HepG2 (cell line): ENCODE measurements around the gene TRIM28. TPM values are rescaled to one million over a fixed set of nuclear protein-coding genes. Genes with fewer than 3 reads are reported as not detected.

Source experiments
- ATAC-seq: fragments of 200-7000 bp; cut with Tn5 transposase; 3 replicates; pipeline ENCODE4 v1.9.1; 2020; ENCODE audit warnings: mild to moderate bottlenecking, moderate library complexity
- Bru-seq: library from RNA; stranded (reverse); fragments of 400-500 nt; gene quantifications from one replicate; lab custom pipeline; 2021; lab: Mats Ljungman, UMichigan
- BruChase-seq, 2 experiments: library from RNA; stranded (reverse); fragments of 400-500 nt; gene quantifications; one replicate each; lab custom pipeline; 2021; lab: Mats Ljungman, UMichigan
- BruUV-seq: library from RNA; stranded (reverse); fragments of 400-500 nt; replicated peaks from 2 replicates; lab custom pipeline; 2021; lab: Mats Ljungman, UMichigan
- CTCF ChIA-PET: fragments of 300-600 bp; formaldehyde crosslinking; extraction: SDS; loops from one replicate; lab custom pipeline; 2021; ENCODE audit warnings: low total read pairs, inconsistent platforms, low intra/inter-chr PET ratio; lab: Yijun Ruan, JAX
- POLR2A ChIA-PET: fragments of 350-600 bp; sonication (Branson Sonifier 250); formaldehyde crosslinking; loops from one replicate; lab custom pipeline; 2020; ENCODE audit warnings: antibody characterized with exemption, inconsistent platforms; lab: Yijun Ruan, JAX
- DNase-seq: peaks from one replicate; pipeline ENCODE4 v3.0.0-alpha.2; 2015; ENCODE audit warnings: low spot score
- FAIRE-seq: peaks from 3 replicates; lab custom pipeline; 2011; peaks lifted over from hg19 to GRCh38; lab: Jason Lieb, UNC
- H2AFZ ChIP-seq: one replicate; pipeline ENCODE4 v1.6.1; 2011; ENCODE audit warnings: low read length, inconsistent platforms
- H3K27ac ChIP-seq: fragments of 300-600 bp; 3 replicates; pipeline ENCODE4 v1.8.0; 2011; ENCODE audit warnings: mixed run types, mild to moderate bottlenecking, mixed read lengths, low read length, inconsistent platforms; ENCODE audit not compliant: insufficient read depth; ENCODE audit errors: extremely low read length
- H3K27me3 ChIP-seq, 2 experiments: fragments of 200-600 bp in 1 of 2; 2 replicates in 1 of 2; 3 replicates in 1 of 2; pipeline versions ENCODE4 v1.6.0 to v1.8.0; 2011; ENCODE audit warnings: low read length in 2 of 2, mild to moderate bottlenecking in 2 of 2, moderate library complexity in 2 of 2, inconsistent platforms in 1 of 2; ENCODE audit not compliant: insufficient read depth in 2 of 2, control insufficient read depth in 1 of 2
- H3K36me3 ChIP-seq, 2 experiments: fragments of 200-600 bp in 1 of 2; replicated peaks in 1 of 2; 2 replicates in 1 of 2; 3 replicates in 1 of 2; pipeline versions ENCODE4 v1.5.1 to v1.8.0; 2011; ENCODE audit warnings: low read length in 2 of 2, inconsistent platforms in 1 of 2; ENCODE audit not compliant: insufficient read depth in 2 of 2, control insufficient read depth in 1 of 2
- H3K4me1 ChIP-seq: 2 replicates; pipeline ENCODE4 v1.5.1; 2012; ENCODE audit warnings: low read length, inconsistent platforms; ENCODE audit not compliant: insufficient read depth
- H3K4me2 ChIP-seq: 2 replicates; pipeline ENCODE4 v1.6.0; 2011; ENCODE audit warnings: low read depth, low read length, inconsistent platforms
- H3K4me3 ChIP-seq, 3 experiments: fragments of 200-600 bp in 1 of 3; sonication (generic), shearing (Covaris generic) in 1 of 3; replicated peaks in 1 of 3; 2 replicates each; pipeline ENCODE4 v1.5.1; 2011 to 2016; ENCODE audit warnings: low read length in 3 of 3, inconsistent platforms in 2 of 3, low read depth in 2 of 3, mild to moderate bottlenecking in 2 of 3, control low read depth in 1 of 3, mixed read lengths in 1 of 3; ENCODE audit not compliant: insufficient read depth in 1 of 3
- H3K79me2 ChIP-seq: one replicate; pipeline ENCODE4 v1.6.1; 2011; ENCODE audit warnings: low read length, inconsistent platforms; ENCODE audit not compliant: insufficient read depth
- H3K9ac ChIP-seq: 2 replicates; pipeline ENCODE4 v1.6.0; 2011; ENCODE audit warnings: mild to moderate bottlenecking, low read depth, low read length, inconsistent platforms; ENCODE audit not compliant: insufficient read depth
- H3K9me3 ChIP-seq: 2 replicates; pipeline ENCODE4 v1.5.1; 2012; ENCODE audit warnings: mild to moderate bottlenecking, low read length
- H4K20me1 ChIP-seq: 2 replicates; pipeline ENCODE4 v1.6.0; 2011; ENCODE audit warnings: inconsistent platforms, mild to moderate bottlenecking, low read length, moderate library complexity; ENCODE audit not compliant: insufficient read depth
- BCLAF1 ChIP-seq: fragments of 450-650 bp; IDR thresholded peaks from 2 replicates; pipeline ENCODE4 v1.6.1; 2017; ENCODE audit warnings: mild to moderate bottlenecking
- DBP ChIP-seq: sonication (generic); formaldehyde crosslinking; IDR thresholded peaks from 2 replicates; pipeline ENCODE4 v1.4.0; 2020; ENCODE audit warnings: missing genetic modification reagents; ENCODE audit errors: not compliant biosample characterization
- ELF4 ChIP-seq: sonication (generic); formaldehyde crosslinking; IDR thresholded peaks from 2 replicates; pipeline ENCODE4 v1.5.0; 2020; ENCODE audit warnings: missing genetic modification reagents, mild to moderate bottlenecking, moderate library complexity, borderline replicate concordance
- FLYWCH1 ChIP-seq: sonication (generic); formaldehyde crosslinking; IDR thresholded peaks from 2 replicates; pipeline ENCODE4 v1.8.1; 2023; ENCODE audit warnings: mild to moderate bottlenecking, missing genetic modification reagents
- MAF1 ChIP-seq: sonication (generic); formaldehyde crosslinking; IDR thresholded peaks from 2 replicates; pipeline ENCODE4 v1.5.0; 2020; ENCODE audit warnings: missing genetic modification reagents, borderline replicate concordance
- WGBS: methylation state at CpG from one replicate; pipeline ENCODE4 v1.1.6; 2017; ENCODE audit warnings: low lambda C conversion rate; 5-methylcytosine and 5-hydroxymethylcytosine counted together
- in situ Hi-C: cut with HindIII; loops from 2 replicates; pipeline ENCODE4 v1.10.0; 2017; ENCODE audit warnings: low pct_unique_long_range_greater_than_20kb; ENCODE audit not compliant: extremely low pct_ligation_motif_present
- intact Hi-C: fragments of 100-400 bp; cut with micrococcal nuclease; formaldehyde crosslinking; loops from one replicate; pipeline ENCODE4 v1.10.0; 2022; ENCODE audit not compliant: unreplicated experiment
- long read RNA-seq, 2 experiments: library from RNA in 1 of 2; library from polyadenylated mRNA in 1 of 2; stranded (forward) in 1 of 2; unstranded in 1 of 2; transcript quantifications; one replicate each; pipeline ENCODE4 v2.0.0, GENCODE V29; 2019 to 2022
- polyA minus RNA-seq, 3 experiments: library from RNA; depleted of rRNA, polyadenylated mRNA; stranded (reverse); fragments of >200 nt; gene quantifications; 2 replicates each; pipeline ENCODE4 v1.2.3, GENCODE V29; 2011; ENCODE audit warnings: low replicate concordance in 1 of 3
- polyA plus RNA-seq, 8 experiments: library from polyadenylated mRNA; depleted of rRNA in 3 of 8; stranded (reverse) in 7 of 8; unstranded in 1 of 8; fragments of >200 nt; fragmentation: Illumina TruSeq in 4 of 8; extraction: Trizol in 4 of 8; gene quantifications; 2 replicates each; pipeline versions ENCODE4 v1.2.1 to v1.2.3, GENCODE V29; 2011 to 2016; ENCODE audit warnings: low read depth in 4 of 8, missing spikeins in 1 of 8, mixed read lengths in 1 of 8; ENCODE audit not compliant: insufficient read depth in 1 of 8
- total RNA-seq, 5 experiments: library from RNA; depleted of rRNA; stranded (reverse); fragments of >200 nt; fragmentation: Illumina TruSeq; extraction: Trizol; gene quantifications; 2 replicates each; pipeline ENCODE4 v1.2.3, GENCODE V29; 2016; ENCODE audit warnings: low read depth in 1 of 5
- TF ChIP-seq, protein P1 (sequence below): sonication (generic); formaldehyde crosslinking; IDR thresholded peaks from 2 replicates; pipeline ENCODE4 v1.4.0; 2020; ENCODE audit warnings: mild to moderate bottlenecking, missing genetic modification reagents

The TRIM28 gene
- total RNA-seq (2016; rRNA removed; fragmentation: Illumina TruSeq; extraction: Trizol) (302 and 361 TPM in 2 replicates), polyA plus RNA-seq (2011; rRNA removed) (439 and 461 TPM in 2 replicates), polyA minus RNA-seq (2011; rRNA and poly(A)+ RNA removed; ENCODE audit: low replicate concordance) (1,983 and 2,170 TPM in 2 replicates), Bru-seq, nascent RNA (percentile 96 among the genes with signal in this experiment), BruChase-seq, experiment 1, labeled RNA remaining after a 6-hour chase (percentile 99 among the genes with signal in this experiment), BruChase-seq, experiment 2, labeled RNA remaining after a 2-hour chase (percentile 98 among the genes with signal in this experiment)
- 29.3 and 34.8 TPM in 2 replicates for total RNA-seq (2016; cell fraction: cytosol; rRNA removed; fragmentation: Illumina TruSeq; extraction: Trizol; ENCODE audit: low read depth)
- 282 and 373 TPM in 2 replicates for total RNA-seq (2016; cell fraction: insoluble cytoplasmic fraction; rRNA removed; fragmentation: Illumina TruSeq; extraction: Trizol)
- total RNA-seq (2016; cell fraction: membrane; rRNA removed; fragmentation: Illumina TruSeq; extraction: Trizol) = 118 and 119 TPM in 2 replicates
- total RNA-seq (2016; cell fraction: nucleus; rRNA removed; fragmentation: Illumina TruSeq; extraction: Trizol) = 266 and 307 TPM in 2 replicates
- 192 and 284 TPM in 2 replicates for polyA plus RNA-seq (2011; cell fraction: cytosol; rRNA removed)
- polyA plus RNA-seq (2011; cell fraction: nucleus; rRNA removed) = 913 and 1,149 TPM in 2 replicates
- 400 and 525 TPM in 2 replicates for polyA plus RNA-seq (2012)
- polyA plus RNA-seq (2016; cell fraction: cytosol; fragmentation: Illumina TruSeq; extraction: Trizol; ENCODE audit: low read depth) = 31.8 and 43.0 TPM in 2 replicates
- 296 and 460 TPM in 2 replicates for polyA plus RNA-seq (2016; cell fraction: insoluble cytoplasmic fraction; fragmentation: Illumina TruSeq; extraction: Trizol; ENCODE audit: low read depth)
- 94.7 and 105 TPM in 2 replicates for polyA plus RNA-seq (2016; cell fraction: membrane; fragmentation: Illumina TruSeq; extraction: Trizol; ENCODE audit: low read depth)
- 574 and 592 TPM in 2 replicates for polyA plus RNA-seq (2016; cell fraction: nucleus; fragmentation: Illumina TruSeq; extraction: Trizol; ENCODE audit: insufficient read depth, low read depth)
- 465 and 488 TPM in 2 replicates for polyA minus RNA-seq (2011; cell fraction: cytosol; rRNA and poly(A)+ RNA removed)
- 351 and 419 TPM in 2 replicates for polyA minus RNA-seq (2011; cell fraction: nucleus; rRNA and poly(A)+ RNA removed)
- long read RNA-seq, experiment 1, transcript TRIM28-213 (4 exons, 714 nt) = minor isoform, 7 of 82 reads
- long read RNA-seq, experiment 1, transcript TRIM28-201 (17 exons, 2,960 nt) = major isoform, 14 of 82 reads
- long read RNA-seq, experiment 1, partial matches to known transcripts = 59 of 82 reads
- long read RNA-seq, experiment 1, other reads (novel, unspliced or antisense) = 2 of 82 reads
- long read RNA-seq, experiment 2, transcript TRIM28-201 (17 exons, 2,960 nt) = major isoform, 258 of 746 reads
- long read RNA-seq, experiment 2, transcript TRIM28-213 (4 exons, 714 nt) = minor isoform, 8 of 746 reads
- long read RNA-seq, experiment 2, partial matches to known transcripts = 204 of 746 reads
- long read RNA-seq, experiment 2, other reads (novel, unspliced or antisense) = 276 of 746 reads

- POLR2A ChIA-PET = interaction anchor here (0.5 to 3.6 kb wide), 20 partner anchors 9 to 360 kb away, joined by 3 to 59 read pairs (median 4); partner anchors contain the start of genes CHMP2A, MZF1, SLC27A5 and UBE2M
- peak; percentile 92 for ATAC-seq
- no peak within 1 kb of the TSS for H2AFZ ChIP-seq
- intact Hi-C loops = no loop called here
- DNase-seq = peak; percentile 96
- H3K79me2 ChIP-seq = peaks cover 38% of the 10 kb centered on the region
- FAIRE-seq = peak; percentile 93
- peak within 1 kb of the TSS; percentile 85 for H3K9ac ChIP-seq
- H3K27me3 ChIP-seq = no peaks in the 10 kb centered on the region; a peak in 2 of 5 replicates
- TSS peak; percentile 89 for BruUV-seq
- in situ Hi-C loops = no loop called here
- peaks cover 19 to 33% of the 10 kb centered on the region in 2 experiments for H3K36me3 ChIP-seq
- H3K9me3 ChIP-seq = no peaks in the 10 kb centered on the region
- CTCF ChIA-PET = no interaction called here
- H3K4me2 ChIP-seq = peak within 1 kb of the TSS; percentile 97
- WGBS = 1% methylated on average over 10 of the region's 73 CpGs
- peak within 1 kb of the TSS; percentile 91 to 99 (median 96) for H3K4me3 ChIP-seq
- H3K4me1 ChIP-seq = peaks cover 24% of the 10 kb centered on the region
- peak within 1 kb of the TSS; percentile 80 for H3K27ac ChIP-seq
- peaks cover 33% of the 10 kb centered on the region for H4K20me1 ChIP-seq
- TF ChIP-seq ELF4 (CRISPR knock-in tag) (no peak), DBP (CRISPR knock-in tag) (no peak), MAF1 (CRISPR knock-in tag) (no peak), BCLAF1 (no peak), FLYWCH1 (CRISPR knock-in tag) (no peak)
- TF ChIP-seq, protein P1, sequence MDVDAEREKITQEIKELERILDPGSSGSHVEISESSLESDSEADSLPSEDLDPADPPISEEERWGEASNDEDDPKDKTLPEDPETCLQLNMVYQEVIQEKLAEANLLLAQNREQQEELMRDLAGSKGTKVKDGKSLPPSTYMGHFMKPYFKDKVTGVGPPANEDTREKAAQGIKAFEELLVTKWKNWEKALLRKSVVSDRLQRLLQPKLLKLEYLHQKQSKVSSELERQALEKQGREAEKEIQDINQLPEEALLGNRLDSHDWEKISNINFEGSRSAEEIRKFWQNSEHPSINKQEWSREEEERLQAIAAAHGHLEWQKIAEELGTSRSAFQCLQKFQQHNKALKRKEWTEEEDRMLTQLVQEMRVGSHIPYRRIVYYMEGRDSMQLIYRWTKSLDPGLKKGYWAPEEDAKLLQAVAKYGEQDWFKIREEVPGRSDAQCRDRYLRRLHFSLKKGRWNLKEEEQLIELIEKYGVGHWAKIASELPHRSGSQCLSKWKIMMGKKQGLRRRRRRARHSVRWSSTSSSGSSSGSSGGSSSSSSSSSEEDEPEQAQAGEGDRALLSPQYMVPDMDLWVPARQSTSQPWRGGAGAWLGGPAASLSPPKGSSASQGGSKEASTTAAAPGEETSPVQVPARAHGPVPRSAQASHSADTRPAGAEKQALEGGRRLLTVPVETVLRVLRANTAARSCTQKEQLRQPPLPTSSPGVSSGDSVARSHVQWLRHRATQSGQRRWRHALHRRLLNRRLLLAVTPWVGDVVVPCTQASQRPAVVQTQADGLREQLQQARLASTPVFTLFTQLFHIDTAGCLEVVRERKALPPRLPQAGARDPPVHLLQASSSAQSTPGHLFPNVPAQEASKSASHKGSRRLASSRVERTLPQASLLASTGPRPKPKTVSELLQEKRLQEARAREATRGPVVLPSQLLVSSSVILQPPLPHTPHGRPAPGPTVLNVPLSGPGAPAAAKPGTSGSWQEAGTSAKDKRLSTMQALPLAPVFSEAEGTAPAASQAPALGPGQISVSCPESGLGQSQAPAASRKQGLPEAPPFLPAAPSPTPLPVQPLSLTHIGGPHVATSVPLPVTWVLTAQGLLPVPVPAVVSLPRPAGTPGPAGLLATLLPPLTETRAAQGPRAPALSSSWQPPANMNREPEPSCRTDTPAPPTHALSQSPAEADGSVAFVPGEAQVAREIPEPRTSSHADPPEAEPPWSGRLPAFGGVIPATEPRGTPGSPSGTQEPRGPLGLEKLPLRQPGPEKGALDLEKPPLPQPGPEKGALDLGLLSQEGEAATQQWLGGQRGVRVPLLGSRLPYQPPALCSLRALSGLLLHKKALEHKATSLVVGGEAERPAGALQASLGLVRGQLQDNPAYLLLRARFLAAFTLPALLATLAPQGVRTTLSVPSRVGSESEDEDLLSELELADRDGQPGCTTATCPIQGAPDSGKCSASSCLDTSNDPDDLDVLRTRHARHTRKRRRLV (CRISPR knock-in tag) = no peak
Measured at GRCh38 chr19:58543826-58544590, at the start of gene TRIM28. TSS of gene TRIM28 (plus strand) at chr19:58544064. CDS start at chr19:58544758, 694 bp downstream.
